OCI-LY3 (cell line): Measurements from ENCODE around the gene PBX2.
"Not testable (repeated sequence)": the region's sequence is repeated elsewhere in the genome, so short reads cannot be mapped to it uniquely, and the experiment has no call there.

ENCODE experiments used
- H2AFZ ChIP-seq: fragments of 200-600, 300-600 bp; shearing (Covaris generic); 2 replicates; pipeline ENCODE4 v1.6.0; 2014; ENCODE audit warnings: antibody characterized with exemption, low read depth, low read length
- H3K27ac ChIP-seq: fragments of 200-600, 300-600 bp; sonication (generic); 2 replicates; pipeline ENCODE4 v1.5.1; 2014; ENCODE audit warnings: mild to moderate bottlenecking, low read length, moderate library complexity, mixed read lengths
- H3K27me3 ChIP-seq: fragments of 200-600, 300-600 bp; sonication (generic); 2 replicates; pipeline ENCODE4 v1.6.1; 2014; ENCODE audit warnings: low read depth, low read length, mixed read lengths
- H3K36me3 ChIP-seq: fragments of 200-600, 300-600 bp; sonication (generic); replicated peaks from 2 replicates; pipeline ENCODE3; 2014; ENCODE audit warnings: low read depth, low read length, mixed read lengths
- H3K4me1 ChIP-seq: fragments of 300-600, 200-600 bp; sonication (generic); 2 replicates; pipeline ENCODE4 v1.6.1; 2014; ENCODE audit warnings: low read length, mixed read lengths
- H3K4me2 ChIP-seq: fragments of 200-600, 300-600 bp; sonication (generic); 2 replicates; pipeline ENCODE4 v1.6.1; 2014; ENCODE audit warnings: low read length, mixed read lengths
- H3K4me3 ChIP-seq: fragments of 300-600, 200-600 bp; sonication (generic); 2 replicates; pipeline ENCODE4 v1.5.1; 2014; ENCODE audit warnings: antibody characterized with exemption, mild to moderate bottlenecking, low read length, moderate library complexity
- H3K79me2 ChIP-seq: fragments of 300-600, 200-600 bp; shearing (Covaris generic); 2 replicates; pipeline ENCODE4 v1.6.1; 2014; ENCODE audit warnings: mild to moderate bottlenecking, low read length, mixed read lengths
- H3K9ac ChIP-seq: fragments of 300-600, 200-600 bp; shearing (Covaris generic); 2 replicates; pipeline ENCODE4 v1.6.0; 2014; ENCODE audit warnings: mild to moderate bottlenecking, low read length, moderate library complexity
- H3K9me3 ChIP-seq: fragments of 200-600, 300-600 bp; shearing (Covaris generic); 2 replicates; pipeline ENCODE4 v1.6.1; 2014; ENCODE audit warnings: low read length, mixed read lengths; ENCODE audit not compliant: insufficient read depth
- H4K20me1 ChIP-seq: fragments of 200-600, 300-600 bp; sonication (generic); 2 replicates; pipeline ENCODE4 v1.6.1; 2016; ENCODE audit warnings: low read length, mixed read lengths; ENCODE audit not compliant: insufficient read depth
- EZH2phosphoT487 ChIP-seq: fragments of 200-600 bp; shearing (Covaris generic); IDR thresholded peaks from 2 replicates; pipeline ENCODE4 v1.6.1; 2018; ENCODE audit warnings: antibody characterized with exemption, mixed run types, low read depth
- TF ChIP-seq, protein P1 (sequence below): fragments of 200-600, 300-600 bp; sonication (generic); IDR thresholded peaks from 2 replicates; pipeline ENCODE4 v1.5.1; 2014; ENCODE audit warnings: antibody characterized with exemption, low read length, low read depth

The PBX2 gene

DNA sequence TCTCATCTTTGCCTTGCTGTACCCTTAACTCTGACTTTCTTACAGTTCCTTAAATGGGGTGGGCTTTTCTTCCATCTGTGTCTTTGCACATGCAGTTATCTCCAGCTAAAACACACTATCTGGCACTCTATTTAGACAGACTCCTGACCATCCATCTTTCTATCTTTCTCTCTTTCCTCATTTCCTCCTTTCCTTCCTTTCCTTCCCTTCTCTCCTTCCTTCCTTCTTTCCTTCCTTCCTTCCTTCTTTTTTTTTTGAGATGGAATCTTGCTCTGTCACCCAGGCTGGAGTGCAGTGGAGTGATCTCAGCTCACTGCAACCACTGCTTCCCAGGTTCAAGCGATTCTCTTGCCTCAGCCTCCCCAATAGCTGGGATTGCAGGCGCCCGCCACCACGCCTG, 25.6 kb upstream of the PBX2 start:
- Histone ChIP-seq H3K4me3 (no peak overlapping the region), H4K20me1 (no peaks in the 10 kb centered on the region), H3K9me3 (no peaks in the 10 kb centered on the region), H3K4me1 (no peaks in the 10 kb centered on the region), H3K79me2 (no peaks in the 10 kb centered on the region), H2AFZ (no peak overlapping the region), H3K27ac (no peak overlapping the region), H3K27me3 (no peaks in the 10 kb centered on the region), H3K36me3 (no peaks in the 10 kb centered on the region), H3K9ac (no peak overlapping the region), H3K4me2 (no peak overlapping the region)
- TF ChIP-seq, protein P1, sequence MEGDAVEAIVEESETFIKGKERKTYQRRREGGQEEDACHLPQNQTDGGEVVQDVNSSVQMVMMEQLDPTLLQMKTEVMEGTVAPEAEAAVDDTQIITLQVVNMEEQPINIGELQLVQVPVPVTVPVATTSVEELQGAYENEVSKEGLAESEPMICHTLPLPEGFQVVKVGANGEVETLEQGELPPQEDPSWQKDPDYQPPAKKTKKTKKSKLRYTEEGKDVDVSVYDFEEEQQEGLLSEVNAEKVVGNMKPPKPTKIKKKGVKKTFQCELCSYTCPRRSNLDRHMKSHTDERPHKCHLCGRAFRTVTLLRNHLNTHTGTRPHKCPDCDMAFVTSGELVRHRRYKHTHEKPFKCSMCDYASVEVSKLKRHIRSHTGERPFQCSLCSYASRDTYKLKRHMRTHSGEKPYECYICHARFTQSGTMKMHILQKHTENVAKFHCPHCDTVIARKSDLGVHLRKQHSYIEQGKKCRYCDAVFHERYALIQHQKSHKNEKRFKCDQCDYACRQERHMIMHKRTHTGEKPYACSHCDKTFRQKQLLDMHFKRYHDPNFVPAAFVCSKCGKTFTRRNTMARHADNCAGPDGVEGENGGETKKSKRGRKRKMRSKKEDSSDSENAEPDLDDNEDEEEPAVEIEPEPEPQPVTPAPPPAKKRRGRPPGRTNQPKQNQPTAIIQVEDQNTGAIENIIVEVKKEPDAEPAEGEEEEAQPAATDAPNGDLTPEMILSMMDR, result no peak
- TF ChIP-seq EZH2phosphoT487, result no peak

DNA sequence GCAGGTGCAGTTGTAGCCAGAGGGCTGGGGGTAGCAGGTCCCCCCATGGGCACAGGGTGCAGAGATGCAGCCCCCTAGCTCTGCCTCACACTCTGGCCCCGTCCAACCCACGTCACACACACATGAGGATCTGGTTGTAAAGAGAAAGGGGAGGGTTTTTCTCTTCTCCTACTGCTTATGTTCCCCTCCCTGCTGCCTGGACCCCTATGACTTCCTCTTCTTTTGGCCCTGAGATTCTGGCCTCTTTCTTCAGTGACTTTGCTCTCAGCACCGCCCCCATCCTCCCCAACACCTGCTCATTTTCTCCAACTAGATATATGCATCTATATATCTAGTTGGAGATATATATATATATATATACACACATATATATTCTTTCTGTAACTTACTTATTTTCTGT, 24.1 kb upstream of the PBX2 start:
- H3K79me2 ChIP-seq, result no peaks in the 10 kb centered on the region
- no peak overlapping the region for H3K4me2 ChIP-seq
- H4K20me1 ChIP-seq, result no peaks in the 10 kb centered on the region
- TF ChIP-seq, protein P1, result no peak
- no peak for TF ChIP-seq EZH2phosphoT487
- H3K9me3 ChIP-seq, result no peaks in the 10 kb centered on the region
- H3K27me3 ChIP-seq, result no peaks in the 10 kb centered on the region
- no peaks in the 10 kb centered on the region for H3K4me1 ChIP-seq
- no peak overlapping the region for H3K4me3 ChIP-seq
- H3K9ac ChIP-seq, result no peak overlapping the region
- no peaks in the 10 kb centered on the region for H3K36me3 ChIP-seq
- H2AFZ ChIP-seq, result no peak overlapping the region
- H3K27ac ChIP-seq, result no peak overlapping the region

DNA sequence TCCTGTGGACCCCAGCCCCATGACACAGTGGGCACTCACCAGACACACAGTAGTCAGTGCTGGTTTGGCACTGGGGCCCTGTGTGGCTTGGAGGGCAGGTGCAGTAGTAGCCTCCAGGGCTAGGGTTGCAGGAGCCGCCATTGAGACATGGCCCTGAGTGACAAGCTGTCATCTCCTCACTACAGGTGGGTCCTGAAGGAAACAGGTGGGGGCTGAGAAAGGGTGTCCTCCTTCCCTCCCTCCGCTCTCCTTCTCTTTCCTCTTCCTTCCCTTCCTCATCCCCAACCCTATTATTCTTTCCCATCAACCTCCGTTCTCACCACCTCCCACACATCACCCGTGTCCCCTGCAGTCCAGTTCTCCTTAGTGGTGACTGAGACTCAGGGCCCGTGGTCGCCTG, 23.6 kb upstream of the PBX2 start:
- H3K27me3 ChIP-seq, result no peaks in the 10 kb centered on the region
- no peaks in the 10 kb centered on the region for H4K20me1 ChIP-seq
- H3K36me3 ChIP-seq, result no peaks in the 10 kb centered on the region
- no peak overlapping the region for H3K4me2 ChIP-seq
- H3K27ac ChIP-seq, result no peak overlapping the region
- no peaks in the 10 kb centered on the region for H3K79me2 ChIP-seq
- TF ChIP-seq, protein P1, result no peak
- TF ChIP-seq EZH2phosphoT487, result no peak
- H2AFZ ChIP-seq, result no peak overlapping the region
- no peaks in the 10 kb centered on the region for H3K4me1 ChIP-seq
- no peak overlapping the region for H3K4me3 ChIP-seq
- H3K9ac ChIP-seq, result no peak overlapping the region
- H3K9me3 ChIP-seq, result no peaks in the 10 kb centered on the region

DNA sequence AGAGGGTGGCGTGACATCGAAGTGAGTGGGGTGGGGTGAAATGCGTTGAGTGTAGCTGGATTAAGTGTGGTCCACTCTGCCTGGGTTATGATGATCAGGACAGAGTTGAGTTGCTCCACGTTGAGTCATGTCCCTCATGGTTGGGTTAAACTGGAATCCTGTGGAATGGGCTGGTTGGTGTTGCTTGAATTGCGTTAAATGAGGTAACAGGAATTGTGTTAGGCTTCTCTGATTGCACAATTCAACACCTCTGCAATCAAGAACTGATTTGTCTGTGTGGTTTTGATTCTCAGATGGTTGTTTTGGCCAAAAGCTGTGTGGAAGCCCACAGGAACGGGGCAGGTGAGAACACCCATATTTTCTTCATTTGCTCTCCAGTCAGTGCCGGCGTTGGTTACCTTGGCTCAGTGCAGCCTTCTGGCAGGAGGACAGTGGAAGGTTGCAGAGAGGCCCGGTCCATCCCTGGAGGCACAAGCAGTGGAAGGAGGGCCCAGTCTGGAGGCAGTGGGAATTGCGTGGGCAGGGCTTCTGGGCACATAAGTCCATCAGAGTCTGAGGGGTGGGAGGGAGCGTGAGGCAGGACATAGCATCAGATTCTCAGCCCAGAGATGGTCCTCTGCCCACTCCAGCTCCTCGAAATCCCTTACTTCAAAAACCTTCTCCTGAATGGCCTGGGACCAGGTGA, 22.2 kb upstream of the PBX2 start:
- H3K4me3 ChIP-seq, result no peak overlapping the region
- no peak overlapping the region for H3K9ac ChIP-seq
- no peaks in the 10 kb centered on the region for H3K79me2 ChIP-seq
- H3K27me3 ChIP-seq, result no peaks in the 10 kb centered on the region
- no peaks in the 10 kb centered on the region for H3K9me3 ChIP-seq
- H2AFZ ChIP-seq, result no peak overlapping the region
- TF ChIP-seq, protein P1, result no peak
- TF ChIP-seq EZH2phosphoT487, result no peak
- no peaks in the 10 kb centered on the region for H3K36me3 ChIP-seq
- H3K4me2 ChIP-seq, result no peak overlapping the region
- H3K4me1 ChIP-seq, result no peaks in the 10 kb centered on the region
- no peaks in the 10 kb centered on the region for H4K20me1 ChIP-seq
- no peak overlapping the region for H3K27ac ChIP-seq

DNA sequence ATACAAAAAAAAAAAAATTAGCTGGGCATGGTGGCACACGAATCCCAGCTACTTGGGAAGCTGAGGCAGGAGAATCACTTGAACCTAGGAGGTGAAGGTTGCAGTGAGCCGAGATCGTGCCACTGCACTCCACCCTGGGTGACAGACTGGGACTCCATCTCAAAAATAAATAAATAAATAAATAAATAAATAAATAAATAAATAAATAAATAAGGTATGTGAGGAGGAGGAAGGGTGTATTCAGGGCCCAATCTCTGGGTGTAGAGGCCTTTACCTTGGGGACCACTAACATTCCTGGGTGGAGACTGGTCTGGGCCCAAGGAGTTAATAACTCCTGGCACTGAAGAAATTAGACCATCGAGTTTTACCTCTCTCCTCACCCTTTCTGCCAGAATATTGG, 21.4 kb upstream of the PBX2 start:
- not testable (repeated sequence) for H3K36me3 ChIP-seq, H3K27me3 ChIP-seq, H3K4me2 ChIP-seq, H2AFZ ChIP-seq, H3K9me3 ChIP-seq, H3K9ac ChIP-seq, H3K79me2 ChIP-seq, H3K4me1 ChIP-seq, H4K20me1 ChIP-seq, H3K4me3 ChIP-seq, H3K27ac ChIP-seq
